Esophagus muscularis mucosa (tissue), 3 donors: Measurements from ENCODE around the gene MYO16.

Experiments used
- POLR2A ChIP-seq: fragments of 450-650 bp; IDR thresholded peaks from one replicate; pipeline ENCODE4 v1.6.1; 2017; ENCODE audit warnings: antibody characterized with exemption, moderate library complexity, mild to moderate bottlenecking, low read depth
- TF ChIP-seq, protein P1 (sequence below), 3 experiments: fragments of 200-600 bp in 2 of 3; fragments of 450-650 bp in 1 of 3; sonication (generic) in 2 of 3; IDR thresholded peaks; one replicate each; pipeline ENCODE4 v1.5.1; 2017 to 2019; ENCODE audit warnings: antibody characterized with exemption in 3 of 3, mild to moderate bottlenecking in 2 of 3, moderate library complexity in 1 of 3

DNA sequence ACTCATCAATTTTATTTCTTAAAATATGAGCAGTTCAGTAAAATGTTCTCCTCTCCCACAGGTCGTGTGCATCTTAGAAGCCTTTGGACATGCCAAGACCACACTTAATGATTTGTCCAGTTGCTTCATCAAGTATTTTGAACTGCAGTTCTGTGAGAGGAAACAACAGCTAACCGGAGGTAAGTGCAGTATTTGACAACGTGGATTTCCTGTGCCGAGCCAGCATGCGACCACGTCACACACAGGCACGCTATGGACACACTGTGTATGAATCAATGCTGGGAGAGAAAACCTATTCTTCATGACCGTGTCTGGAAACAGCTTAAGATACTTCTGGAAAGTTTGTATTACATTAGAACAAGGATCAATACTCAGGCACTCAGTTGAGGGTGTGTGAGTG lies 268.5 kb downstream of the MYO16 start:
- TF ChIP-seq, protein P1, sequence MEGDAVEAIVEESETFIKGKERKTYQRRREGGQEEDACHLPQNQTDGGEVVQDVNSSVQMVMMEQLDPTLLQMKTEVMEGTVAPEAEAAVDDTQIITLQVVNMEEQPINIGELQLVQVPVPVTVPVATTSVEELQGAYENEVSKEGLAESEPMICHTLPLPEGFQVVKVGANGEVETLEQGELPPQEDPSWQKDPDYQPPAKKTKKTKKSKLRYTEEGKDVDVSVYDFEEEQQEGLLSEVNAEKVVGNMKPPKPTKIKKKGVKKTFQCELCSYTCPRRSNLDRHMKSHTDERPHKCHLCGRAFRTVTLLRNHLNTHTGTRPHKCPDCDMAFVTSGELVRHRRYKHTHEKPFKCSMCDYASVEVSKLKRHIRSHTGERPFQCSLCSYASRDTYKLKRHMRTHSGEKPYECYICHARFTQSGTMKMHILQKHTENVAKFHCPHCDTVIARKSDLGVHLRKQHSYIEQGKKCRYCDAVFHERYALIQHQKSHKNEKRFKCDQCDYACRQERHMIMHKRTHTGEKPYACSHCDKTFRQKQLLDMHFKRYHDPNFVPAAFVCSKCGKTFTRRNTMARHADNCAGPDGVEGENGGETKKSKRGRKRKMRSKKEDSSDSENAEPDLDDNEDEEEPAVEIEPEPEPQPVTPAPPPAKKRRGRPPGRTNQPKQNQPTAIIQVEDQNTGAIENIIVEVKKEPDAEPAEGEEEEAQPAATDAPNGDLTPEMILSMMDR (IDR thresholded peaks at IDR 0.05) = no peak
- no peak for TF ChIP-seq POLR2A
